ENCODE data around the gene IRX4.

IRX4 gene

DNA sequence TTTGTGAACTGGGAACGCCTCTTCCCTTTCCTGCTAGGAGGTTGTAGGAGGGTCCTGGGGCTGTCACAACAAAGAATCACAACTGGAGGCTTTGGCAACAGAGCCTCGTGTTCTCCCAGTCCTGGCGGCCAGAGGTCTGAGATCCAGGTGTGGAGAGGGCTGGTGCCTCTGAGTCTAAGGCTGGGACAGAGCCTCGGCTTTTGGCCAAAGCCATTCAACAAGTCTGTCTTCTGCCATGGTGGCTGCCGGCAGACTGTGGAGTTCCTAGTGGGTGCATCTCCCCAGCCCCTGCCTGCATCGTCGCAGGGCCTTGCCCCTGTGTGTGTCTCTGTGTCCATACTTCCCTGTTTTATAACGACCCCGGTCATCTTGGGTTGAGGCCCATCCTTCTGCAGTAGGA is 9.5 kb upstream of the IRX4 start:
- no peak for DNase-seq (ENCODE audit: low read depth in 2 of 2)

- DNase-seq (ENCODE audit: low read depth in 2 of 2): no peak
Measured at GRCh38 chr5:1891391-1891790, 8.7 kb upstream of the IRX4 start.

GRCh38 chr5:1890296-1890695 is 7.6 kb upstream of the IRX4 start:
- no peak for DNase-seq (ENCODE audit: low read depth in 2 of 2)

GRCh38 chr5:1889321-1890065 is 6.8 kb upstream of the IRX4 start:
- DNase-seq (ENCODE audit: low read depth in 2 of 2): no peak

DNA sequence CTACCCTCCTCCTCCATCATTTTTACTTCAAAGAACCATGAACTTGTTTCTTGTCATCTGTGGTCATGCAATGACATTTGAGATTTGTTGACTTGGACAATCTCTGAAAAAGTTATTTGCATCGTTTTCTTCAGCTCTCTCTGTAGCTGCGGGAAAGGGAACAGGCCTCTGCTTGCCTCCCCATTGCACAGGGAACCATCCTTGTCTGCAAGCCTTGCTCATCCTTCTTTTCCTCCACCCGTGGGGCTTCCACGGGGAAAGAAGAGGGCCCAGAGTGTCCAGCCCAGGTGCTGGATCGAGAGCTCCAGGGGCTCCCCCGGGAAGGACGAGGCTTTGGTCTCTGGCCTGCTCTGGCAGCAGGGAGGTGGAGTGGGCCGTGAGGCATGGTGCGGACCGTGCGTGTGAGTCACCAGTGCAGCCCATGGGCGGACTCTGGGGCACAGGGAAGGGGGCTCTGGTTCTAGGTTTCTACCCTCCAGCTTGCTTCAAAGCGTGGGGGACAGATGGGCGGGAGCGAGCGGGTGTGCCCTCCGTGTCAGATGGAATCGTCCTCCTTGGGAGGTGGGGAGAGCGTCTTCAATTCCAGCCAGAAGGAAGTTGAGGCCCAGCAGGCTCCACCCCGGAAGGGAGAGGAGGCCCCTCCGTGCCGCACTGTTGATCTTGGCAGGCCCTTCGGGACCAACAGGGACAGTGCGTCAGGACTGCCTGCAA is 6.0 kb upstream of the IRX4 start:
- DNase-seq (ENCODE audit: low read depth in 2 of 2): no peak

- no peak for DNase-seq (ENCODE audit: low read depth in 2 of 2)
Measured at GRCh38 chr5:1887588-1888360, 5.0 kb upstream of the IRX4 start.

DNA sequence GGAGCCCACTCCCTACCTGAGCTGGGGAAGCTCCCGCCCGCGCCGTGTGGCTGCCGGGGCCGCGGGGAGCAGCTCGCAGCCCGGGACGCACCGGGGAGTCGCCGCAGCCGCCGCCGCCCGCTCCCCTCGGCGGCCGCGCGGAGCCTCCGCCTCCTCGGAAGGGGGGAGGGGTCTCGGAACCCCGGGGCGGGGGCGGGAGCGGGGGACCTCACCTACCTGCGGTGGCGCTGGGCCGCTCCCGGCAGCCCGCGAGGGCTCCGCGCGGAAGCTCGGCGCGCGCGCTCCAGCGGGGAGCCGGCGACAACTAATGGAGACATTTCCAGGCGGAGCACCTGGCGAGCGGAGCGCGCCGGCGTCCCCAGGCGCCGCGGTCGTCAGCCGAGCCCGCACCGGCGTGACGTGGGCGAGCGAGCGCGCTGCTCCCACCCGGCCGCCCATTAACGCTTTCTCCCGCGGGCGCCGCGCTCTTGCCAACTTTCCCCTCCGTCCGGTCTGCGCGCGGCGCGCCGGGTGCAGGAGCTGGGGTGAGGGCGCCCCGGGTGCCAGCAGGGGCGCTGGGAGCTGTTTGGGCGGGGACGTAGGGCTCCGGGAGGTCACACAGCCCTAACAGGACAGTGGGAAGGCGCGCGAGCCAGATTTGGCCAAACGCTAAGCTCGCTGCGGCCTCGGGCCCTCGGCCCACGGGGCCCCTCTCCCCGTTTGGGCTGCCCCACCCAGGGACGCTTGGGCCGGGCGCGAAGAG is 4.3 kb upstream of the IRX4 start:
- no peak for DNase-seq (ENCODE audit: low read depth in 2 of 2)

- no peak for DNase-seq (ENCODE audit: low read depth in 2 of 2)
Measured at GRCh38 chr5:1885868-1886845, 3.4 kb upstream of the IRX4 start.

DNA sequence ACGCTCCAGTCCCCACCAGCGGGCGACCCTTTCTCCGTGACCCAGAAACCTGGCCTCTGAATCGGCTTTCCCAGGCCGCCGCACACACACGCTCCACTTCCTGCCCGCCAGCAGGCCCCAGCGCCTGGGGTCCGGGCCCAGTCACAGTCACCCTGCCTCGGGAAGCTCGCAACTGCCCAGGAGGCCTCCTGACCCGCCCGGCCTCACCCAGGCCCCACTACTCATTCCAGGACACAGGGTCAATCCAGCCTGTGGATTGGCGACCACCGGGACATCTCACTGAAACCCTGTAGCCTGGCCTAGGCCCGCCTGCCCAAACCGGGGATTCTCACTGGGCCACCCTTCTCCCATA is 2.7 kb upstream of the IRX4 start:
- DNase-seq (ENCODE audit: low read depth in 2 of 2): no peak

DNA sequence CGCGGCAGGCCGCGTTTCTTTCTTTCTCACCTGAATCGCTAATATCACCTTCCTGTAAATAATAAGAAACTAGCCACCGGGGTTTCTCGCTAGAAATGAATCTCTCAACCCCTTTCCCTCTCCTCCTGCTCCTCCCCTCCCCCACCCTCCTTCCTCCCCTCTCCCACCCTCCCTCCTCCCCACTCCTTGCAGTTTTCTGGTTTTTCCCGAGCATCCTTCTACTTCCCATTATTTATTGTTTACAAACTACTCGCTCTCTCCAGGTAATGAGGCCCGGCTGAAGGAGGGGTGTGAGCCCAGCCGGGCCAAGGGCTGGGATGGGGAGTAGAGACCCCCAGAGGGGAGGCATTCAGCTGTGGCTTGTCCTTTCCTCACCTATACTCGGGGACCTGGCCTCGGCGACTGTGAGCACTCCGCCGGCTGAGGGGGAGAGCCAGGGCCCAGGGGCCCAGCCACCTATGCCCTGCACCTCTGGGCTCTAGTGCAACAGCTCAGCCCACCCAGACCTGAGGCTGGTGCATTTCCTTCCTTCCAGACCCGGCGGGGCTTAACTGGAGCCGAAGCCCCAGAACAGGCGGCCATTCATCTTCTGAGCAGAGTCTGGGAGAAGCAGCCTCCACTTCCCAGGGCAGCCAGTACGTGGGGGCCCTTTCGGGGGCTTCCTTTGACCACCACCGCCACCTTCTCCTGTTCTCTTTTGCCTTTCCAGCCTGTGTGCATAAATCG is 2.1 kb upstream of the IRX4 start:
- DNase-seq (ENCODE audit: low read depth in 2 of 2): no peak

DNA sequence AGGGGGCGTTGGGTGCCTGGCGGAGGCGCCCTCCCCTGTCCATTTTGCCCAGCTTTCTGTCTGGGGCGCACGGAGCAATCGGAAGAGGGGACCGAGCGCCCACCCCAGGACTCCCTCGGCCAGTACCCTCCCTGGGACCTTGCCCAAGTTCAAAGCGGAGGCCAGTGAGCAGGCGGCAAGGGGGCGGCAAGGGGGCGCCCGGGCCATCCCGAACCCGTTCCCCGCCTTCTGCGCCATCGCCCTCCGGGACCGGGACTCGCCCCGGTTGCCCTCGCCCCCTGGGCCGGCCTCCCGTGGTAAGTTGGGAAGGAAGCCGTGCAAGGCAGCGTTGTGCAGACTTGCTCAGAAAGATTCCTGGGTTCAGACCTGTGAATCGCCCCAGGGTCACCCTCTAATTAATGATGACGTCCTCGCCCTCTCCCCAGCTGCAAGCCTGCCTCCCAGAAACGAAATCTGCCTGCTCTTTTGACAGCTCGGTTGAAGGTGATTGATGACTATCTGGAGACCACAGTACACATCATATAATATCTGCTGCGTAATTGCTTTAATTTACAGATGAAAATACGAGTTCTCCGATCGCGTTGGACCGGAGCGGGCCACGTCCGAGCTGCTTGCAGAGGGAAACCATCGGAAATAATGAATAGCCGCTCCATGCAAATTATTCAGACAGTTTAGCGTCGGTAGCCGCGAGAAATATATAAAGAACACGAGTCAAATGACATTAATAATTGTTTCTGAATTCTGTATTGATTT is 1.4 kb upstream of the IRX4 start:
- no peak for DNase-seq (ENCODE audit: low read depth in 2 of 2)

DNA sequence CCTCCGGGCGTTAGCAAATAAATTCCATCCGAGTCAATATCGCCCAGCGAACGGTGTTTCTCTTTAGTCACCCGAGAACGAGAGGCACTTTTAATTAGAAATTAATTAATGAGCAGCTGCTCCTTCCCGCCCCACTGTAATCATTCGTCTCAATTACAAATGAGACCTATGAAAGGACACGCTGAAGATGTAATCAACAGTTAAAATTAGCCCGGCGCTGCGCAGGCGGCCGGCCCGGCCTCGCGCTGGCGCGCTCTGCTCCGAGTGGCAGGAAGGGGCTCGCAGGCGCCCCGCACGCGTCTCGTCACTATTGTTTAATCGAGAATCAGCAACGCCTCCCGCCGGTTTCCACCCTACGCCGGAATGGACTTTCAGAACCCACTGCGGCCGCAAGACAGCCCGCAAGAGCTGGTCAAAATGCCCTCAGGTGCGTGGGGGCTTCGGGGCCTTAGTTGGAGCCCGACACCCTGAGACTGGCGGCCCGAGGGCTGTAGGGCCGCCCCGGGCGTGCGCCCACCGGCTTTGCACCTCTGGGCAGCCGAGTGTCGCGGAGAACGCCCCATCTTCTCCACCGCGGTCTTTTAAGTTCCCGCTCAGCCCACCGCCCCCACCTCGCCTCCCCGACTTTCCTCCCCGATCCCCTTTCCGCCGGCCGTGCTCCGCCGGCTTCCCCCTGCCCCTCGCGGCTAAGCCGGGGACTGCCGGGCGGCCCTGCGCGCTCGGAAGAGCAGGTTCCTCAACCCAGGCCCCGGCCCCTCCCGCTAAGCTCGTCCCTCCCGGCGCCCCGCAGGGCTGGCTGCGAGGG is 597 bp upstream of the IRX4 start:
- no peak for DNase-seq (ENCODE audit: low read depth in 2 of 2)

DNA sequence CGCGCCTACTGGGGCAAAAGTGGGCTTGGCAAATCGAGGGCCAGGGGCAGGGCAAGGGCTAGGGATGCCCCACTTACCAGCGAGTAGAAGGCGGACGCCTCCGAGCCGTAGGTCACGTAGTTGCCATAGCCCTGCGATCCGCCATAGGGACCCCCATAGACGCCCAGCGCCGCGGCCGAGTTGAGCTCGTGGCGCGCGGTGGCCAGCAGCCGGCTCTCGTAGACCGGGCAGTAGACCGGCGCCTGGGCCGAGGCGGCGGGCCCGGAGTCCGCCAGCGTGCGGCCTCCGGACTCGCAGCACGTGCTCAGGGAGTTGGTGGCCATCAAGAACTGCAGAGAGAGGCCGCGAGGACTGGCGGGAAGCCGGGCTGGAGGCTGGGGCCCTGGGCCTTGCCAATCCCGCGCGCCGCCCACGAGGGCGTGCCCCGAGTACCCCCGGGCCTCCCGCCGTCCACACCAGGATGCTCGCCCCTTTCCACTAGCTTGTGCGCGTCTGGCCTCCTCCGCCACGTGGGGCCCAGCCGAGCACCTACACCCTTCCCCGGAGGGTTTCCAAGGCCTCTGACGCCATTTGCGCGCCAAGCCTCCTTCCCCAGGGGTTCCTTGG is 891 bp downstream of the IRX4 start:
- DNase-seq (ENCODE audit: low read depth in 2 of 2): no peak

DNA sequence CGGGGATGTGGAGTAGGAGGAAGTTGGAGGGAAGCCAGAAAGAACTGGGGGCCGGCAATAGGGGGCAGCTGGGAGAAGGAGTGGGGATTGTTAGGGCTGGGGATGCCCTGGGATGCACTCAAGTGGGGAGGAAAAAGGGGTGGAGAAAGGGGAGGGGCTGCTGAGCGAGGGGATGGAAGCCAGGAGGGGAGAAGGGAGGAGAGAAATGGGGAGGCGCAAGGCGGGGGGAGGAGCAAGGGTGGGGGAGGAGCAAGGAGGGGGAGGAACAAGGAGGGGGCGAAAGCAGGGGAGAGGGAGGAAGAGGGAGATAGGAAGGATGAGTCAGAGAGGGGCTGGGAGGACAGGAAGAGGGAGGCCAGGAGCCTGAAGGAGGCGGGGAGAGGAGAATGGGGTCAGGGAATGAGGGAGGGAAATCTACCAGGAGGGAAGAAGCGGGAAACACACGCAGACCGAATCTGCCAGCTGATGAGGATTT is 1.6 kb downstream of the IRX4 start:
- no peak for DNase-seq (ENCODE audit: low read depth in 2 of 2)

DNA sequence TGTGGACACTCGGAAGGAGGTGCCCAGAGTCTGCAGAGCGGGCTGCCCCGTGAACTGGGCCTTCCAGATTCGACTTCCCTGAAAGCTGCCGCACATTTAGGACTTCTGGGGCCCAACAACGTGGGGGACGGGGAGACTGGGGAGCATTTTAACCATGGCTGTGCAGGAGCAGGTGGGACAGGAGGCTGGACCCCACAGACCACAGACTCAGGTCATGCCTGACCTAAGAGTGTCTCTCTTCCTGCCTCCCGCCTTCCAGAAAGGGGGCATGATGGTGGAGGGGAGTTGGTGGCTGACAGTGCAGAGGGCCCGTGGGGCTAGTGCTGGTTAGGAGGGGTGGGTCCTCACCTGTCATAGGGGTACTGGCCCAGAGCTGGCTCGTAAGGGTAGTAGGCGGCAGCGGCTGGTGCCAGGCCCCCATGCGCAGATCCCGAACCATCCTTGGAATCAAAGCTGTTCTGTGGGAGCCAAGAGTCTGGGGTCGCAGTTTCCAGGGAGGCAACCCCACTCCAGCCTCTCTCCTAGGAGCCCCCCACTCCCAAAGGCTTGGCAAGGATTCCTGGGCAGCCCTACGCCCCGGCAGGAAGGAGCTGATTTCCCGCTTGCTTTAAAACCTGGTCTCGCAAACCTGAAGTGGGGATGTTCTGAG is 2.2 kb downstream of the IRX4 start:
- DNase-seq (ENCODE audit: low read depth in 2 of 2): no peak

DNA sequence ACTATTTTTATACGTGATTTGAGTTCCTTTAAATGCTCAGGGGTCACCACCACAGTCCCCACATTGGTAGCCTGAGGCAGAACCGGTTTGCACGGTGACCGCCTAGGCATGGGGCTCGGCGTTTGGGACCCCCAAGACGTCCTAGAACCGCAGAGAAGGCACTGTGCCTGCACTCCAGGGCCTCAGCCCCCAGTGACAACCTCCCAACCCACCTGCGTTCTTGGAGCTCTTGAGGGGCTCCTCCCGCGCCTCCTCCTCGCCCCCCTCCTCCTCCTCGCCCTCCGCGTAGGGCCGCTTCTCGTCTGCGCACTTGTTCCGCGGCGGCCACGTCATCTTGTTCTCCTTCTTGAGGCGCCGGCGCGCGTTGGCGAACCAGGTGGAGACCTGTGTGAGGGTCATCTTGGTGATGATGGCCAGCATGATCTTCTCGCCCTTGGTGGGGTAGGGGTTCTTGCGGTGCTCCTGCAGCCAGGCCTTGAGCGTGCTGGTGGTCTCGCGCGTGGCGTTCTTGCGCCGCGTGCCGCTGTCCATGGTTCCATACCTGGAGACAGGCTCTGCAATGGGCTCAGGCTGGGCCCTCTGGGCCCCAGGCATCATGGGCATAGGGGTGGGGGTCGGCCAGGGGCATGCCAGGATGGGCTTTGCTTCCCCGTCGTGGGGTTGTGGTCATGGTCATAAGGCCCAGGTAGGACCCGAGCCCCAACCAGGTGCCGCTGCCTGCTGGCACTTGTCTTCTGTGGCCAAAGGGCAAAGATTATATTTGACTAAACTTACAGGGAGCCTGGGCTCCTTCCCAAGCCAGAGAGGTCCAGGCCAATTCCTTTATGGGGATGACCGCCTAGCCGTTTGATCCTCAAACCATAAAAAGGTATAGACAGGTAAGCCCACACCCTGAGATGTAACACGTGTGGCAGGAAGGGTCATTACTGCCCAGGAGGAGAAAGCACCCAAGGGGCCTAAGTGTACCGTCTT is 3.1 kb downstream of the IRX4 start:
- no peak for DNase-seq (ENCODE audit: low read depth in 2 of 2)

All from stimulated activated CD8-positive, alpha-beta memory T cell treated with anti-CD3 and anti-CD28 coated beads, Interleukin-15, amount 100 ng/mL, for 48 hours (primary cell).